CD4-positive, alpha-beta memory T cell (primary cell): ENCODE results near the gene FAM114A1. TPM values are rescaled to one million over a fixed set of nuclear protein-coding genes. Genes with fewer than 3 reads are reported as not detected.

Source experiments
- CTCF ChIA-PET: fragments of 350-600 bp; sonication (Branson Sonifier 250); formaldehyde crosslinking; loops from one replicate; lab custom pipeline; 2021; ENCODE audit warnings: inconsistent platforms; ENCODE audit not compliant: partially characterized antibody; lab: Charles Lee
- POLR2A ChIA-PET: fragments of 350-600 bp; sonication (Branson Sonifier 250); formaldehyde crosslinking; loops from one replicate; lab custom pipeline; 2021; ENCODE audit not compliant: partially characterized antibody; lab: Charles Lee
- DNase-seq, 5 donors: peaks; one replicate each; pipeline versions ENCODE4 v3.0.0 to v3.0.0-alpha.2; 2020 to 2022; ENCODE audit warnings: mixed read lengths in 1 of 5
- H3K27ac ChIP-seq: one replicate; pipeline ENCODE4 v1.7.0; 2013; ENCODE audit warnings: low read depth, low read length
- H3K27me3 ChIP-seq: 2 replicates; pipeline ENCODE4 v1.7.0; 2013; ENCODE audit warnings: mild to moderate bottlenecking, low read length, moderate library complexity; ENCODE audit not compliant: insufficient read depth
- H3K36me3 ChIP-seq: 2 replicates; pipeline ENCODE4 v1.7.0; 2013; ENCODE audit warnings: mild to moderate bottlenecking, low read length, moderate library complexity; ENCODE audit not compliant: insufficient read depth
- H3K4me1 ChIP-seq: 2 replicates; pipeline ENCODE4 v1.7.0; 2013; ENCODE audit warnings: mild to moderate bottlenecking, low read length, moderate library complexity; ENCODE audit not compliant: insufficient read depth
- H3K4me3 ChIP-seq, 2 donors: one replicate each; pipeline ENCODE4 v1.7.0; 2013; ENCODE audit warnings: low read length in 2 of 2, mild to moderate bottlenecking in 1 of 2
- H3K9me3 ChIP-seq, 2 donors: one replicate each; pipeline ENCODE4 v1.7.0; 2013; ENCODE audit warnings: low read length in 2 of 2, control low read depth in 1 of 2; ENCODE audit not compliant: control insufficient read depth in 1 of 2
- H3K27ac Mint-ChIP-seq, 7 donors: one replicate each; pipeline ENCODE4 v1.8.0; 2020 to 2021; ENCODE audit warnings: mixed read lengths in 7 of 7, mild to moderate bottlenecking in 6 of 7, inconsistent platforms in 3 of 7, moderate library complexity in 3 of 7
- H3K27me3 Mint-ChIP-seq, 2 donors: one replicate each; pipeline ENCODE4 v1.8.0; 2020 to 2021; ENCODE audit warnings: mixed read lengths in 2 of 2
- H3K36me3 Mint-ChIP-seq, 2 donors: one replicate each; pipeline ENCODE4 v1.8.0; 2020 to 2021; ENCODE audit warnings: mixed read lengths in 2 of 2, inconsistent platforms in 1 of 2, mild to moderate bottlenecking in 1 of 2
- H3K4me1 Mint-ChIP-seq, 4 donors: one replicate each; pipeline ENCODE4 v1.8.0; 2020 to 2021; ENCODE audit warnings: mixed read lengths in 4 of 4, mild to moderate bottlenecking in 1 of 4
- H3K4me3 Mint-ChIP-seq, 8 donors: one replicate each; pipeline ENCODE4 v1.8.0; 2020 to 2021; ENCODE audit warnings: mixed read lengths in 8 of 8, mild to moderate bottlenecking in 7 of 8, moderate library complexity in 6 of 8, inconsistent platforms in 3 of 8
- H3K9me3 Mint-ChIP-seq, 8 donors: one replicate each; pipeline ENCODE4 v1.8.0; 2020 to 2021; ENCODE audit warnings: mixed read lengths in 8 of 8, mild to moderate bottlenecking in 5 of 8, inconsistent platforms in 3 of 8, moderate library complexity in 1 of 8
- intact Hi-C: fragments of 100-400 bp; cut with micrococcal nuclease; formaldehyde crosslinking; loops from one replicate; pipeline ENCODE4 v1.15.1; 2023
- polyA plus RNA-seq, 2 donors: library from polyadenylated mRNA; unstranded; fragments of 300-500 nt; fragmentation: Illumina TruSeq; gene quantifications; one replicate each; pipeline ENCODE4 v1.2.3, GENCODE V29; 2021
- total RNA-seq, 2 experiments: library from RNA; stranded (reverse); gene quantifications; one replicate each; pipeline ENCODE4 v1.2.3, GENCODE V29; 2021

Gene FAM114A1
- total and polyA plus RNA-seq, 4 experiments from 2014 or later: 0.09 to 0.64 (median 0.44) TPM; not detected in 1

GRCh38 chr4:38980903-38981676, 113.5 kb downstream of the FAM114A1 start:
- H3K27me3 ChIP-seq: no peaks in the 10 kb centered on the region
- Mint-ChIP-seq H3K4me3 (peak overlapping the region in 2 of 8 donors; percentile 8 to 17), H3K36me3 (peaks cover 42 to 51% of the 10 kb centered on the region in 2 donors), H3K9me3 (no peaks in the 10 kb centered on the region), H3K27ac (peak overlapping the region in 6 of 7 donors; percentile 7 to 89 (median 37)), H3K4me1 (peaks cover 20 to 30% (median 26%) of the 10 kb centered on the region in 4 donors), H3K27me3 (no peaks in the 10 kb centered on the region)
- H3K4me3 ChIP-seq: no peak overlapping the region
- peaks cover 6% of the 10 kb centered on the region for H3K36me3 ChIP-seq
- H3K27ac ChIP-seq: no peak overlapping the region
- intact Hi-C loops: loop anchor here (5.0 kb wide), 1 partner anchor 34 kb away; no protein-coding TSS in a partner anchor
- ChIA-PET POLR2A (no interaction called here), CTCF (interaction anchor here (1.2 kb wide), 1 partner anchor 154 kb away, joined by 5 read pairs; no protein-coding TSS in a partner anchor)
- H3K4me1 ChIP-seq: peaks cover 19% of the 10 kb centered on the region
- H3K9me3 ChIP-seq: no peaks in the 10 kb centered on the region
- no peak for DNase-seq

GRCh38 chr4:38982361-38983095, 114.9 kb downstream of the FAM114A1 start:
- H3K27me3 Mint-ChIP-seq: no peaks in the 10 kb centered on the region
- Histone ChIP-seq H3K4me3 (no peak overlapping the region), H3K27me3 (no peaks in the 10 kb centered on the region), H3K36me3 (peaks cover 6% of the 10 kb centered on the region), H3K27ac (no peak overlapping the region), H3K4me1 (peaks cover 31% of the 10 kb centered on the region), H3K9me3 (no peaks in the 10 kb centered on the region)
- peaks cover 39 to 49% of the 10 kb centered on the region in 2 donors for H3K36me3 Mint-ChIP-seq
- H3K27ac Mint-ChIP-seq: peak overlapping the region in 2 of 7 donors; percentile 6 to 75
- peaks cover 32 to 41% (median 35%) of the 10 kb centered on the region in 4 donors for H3K4me1 Mint-ChIP-seq
- CTCF ChIA-PET: no interaction called here
- H3K4me3 Mint-ChIP-seq: no peak overlapping the region
- POLR2A ChIA-PET: no interaction called here
- H3K9me3 Mint-ChIP-seq: no peaks in the 10 kb centered on the region
- DNase-seq: no peak
- intact Hi-C loops: loop anchor here (5.0 kb wide), 1 partner anchor 35 kb away; no protein-coding TSS in a partner anchor

- Mint-ChIP-seq H3K4me1 (peaks cover 37 to 47% (median 41%) of the 10 kb centered on the region in 4 donors), H3K27ac (peak overlapping the region in 3 of 7 donors; percentile 3 to 65 (median 54))
Measured at GRCh38 chr4:38983291-38983690, 115.7 kb downstream of the FAM114A1 start.

GRCh38 chr4:38983787-38984598, 116.4 kb downstream of the FAM114A1 start:
- intact Hi-C loops: loop anchor here (2.0 to 5.0 kb wide), 2 partner anchors 37 to 61 kb away; no protein-coding TSS in a partner anchor
- Mint-ChIP-seq H3K36me3 (peaks cover 41 to 54% of the 10 kb centered on the region in 2 donors), H3K27me3 (no peaks in the 10 kb centered on the region), H3K4me1 (peaks cover 43 to 52% (median 45%) of the 10 kb centered on the region in 4 donors), H3K4me3 (peak overlapping the region in 6 of 8 donors; percentile 7 to 44 (median 20)), H3K9me3 (no peaks in the 10 kb centered on the region), H3K27ac (peak overlapping the region; percentile 54 to 90 (median 86))
- Histone ChIP-seq H3K4me1 (peaks cover 36% of the 10 kb centered on the region), H3K27ac (no peak overlapping the region), H3K27me3 (no peaks in the 10 kb centered on the region), H3K36me3 (peaks cover 6% of the 10 kb centered on the region), H3K9me3 (no peaks in the 10 kb centered on the region), H3K4me3 (no peak overlapping the region)
- ChIA-PET CTCF (interaction anchor here (1.0 to 2.7 kb wide), 3 partner anchors 25 to 62 kb away, joined by 3 to 14 read pairs (median 3); no protein-coding TSS in a partner anchor), POLR2A (interaction anchor here (1.2 to 3.4 kb wide), 2 partner anchors 61 to 70 kb away, joined by 3 to 21 read pairs; no protein-coding TSS in a partner anchor)
- DNase-seq: peak in 1 of 5 donors; percentile 6

More at GRCh38 chr4:38983291-38983690, 115.7 kb downstream of the FAM114A1 start:
- Histone ChIP-seq H3K36me3 (peaks cover 6% of the 10 kb centered on the region), H3K27me3 (no peaks in the 10 kb centered on the region), H3K27ac (no peak overlapping the region), H3K4me1 (peaks cover 36% of the 10 kb centered on the region), H3K4me3 (no peak overlapping the region), H3K9me3 (no peaks in the 10 kb centered on the region)
- Mint-ChIP-seq H3K4me3 (no peak overlapping the region), H3K36me3 (peaks cover 40 to 53% of the 10 kb centered on the region in 2 donors), H3K9me3 (no peaks in the 10 kb centered on the region), H3K27me3 (no peaks in the 10 kb centered on the region)
- ChIA-PET POLR2A (no interaction called here), CTCF (interaction anchor here (1.0 kb wide), 1 partner anchor 51 kb away, joined by 3 read pairs; no protein-coding TSS in a partner anchor)
- no peak for DNase-seq
- intact Hi-C loops: loop anchor here (5.0 kb wide), 1 partner anchor 36 kb away; no protein-coding TSS in a partner anchor

GRCh38 chr4:38985410-38986100, 117.9 kb downstream of the FAM114A1 start:
- H3K4me1 ChIP-seq: peaks cover 36% of the 10 kb centered on the region
- no peaks in the 10 kb centered on the region for H3K9me3 Mint-ChIP-seq
- POLR2A ChIA-PET: interaction anchor here (0.7 to 3.4 kb wide), 5 partner anchors 8 to 59 kb away, joined by 3 to 21 read pairs (median 3); no protein-coding TSS in a partner anchor
- H3K36me3 Mint-ChIP-seq: peaks cover 40 to 57% of the 10 kb centered on the region in 2 donors
- no peak overlapping the region for H3K4me3 ChIP-seq
- CTCF ChIA-PET: interaction anchor here (0.6 to 2.7 kb wide), 11 partner anchors 9 to 125 kb away, joined by 3 to 14 read pairs (median 3); no protein-coding TSS in a partner anchor
- intact Hi-C loops: loop anchor here (2.0 to 5.0 kb wide), 2 partner anchors 47 to 59 kb away; partner anchors contain the start of gene TMEM156
- H3K27me3 Mint-ChIP-seq: no peaks in the 10 kb centered on the region
- H3K4me1 Mint-ChIP-seq: peaks cover 44 to 49% (median 46%) of the 10 kb centered on the region in 4 donors
- H3K4me3 Mint-ChIP-seq: peak overlapping the region; percentile 45 to 85 (median 80)
- H3K27ac Mint-ChIP-seq: peak overlapping the region; percentile 54 to 99 (median 91)
- no peaks in the 10 kb centered on the region for H3K27me3 ChIP-seq
- peak in 4 of 5 donors; percentile 4 to 36 (median 19) for DNase-seq
- no peaks in the 10 kb centered on the region for H3K9me3 ChIP-seq
- peak overlapping the region; percentile 18 for H3K27ac ChIP-seq
- peaks cover 6% of the 10 kb centered on the region for H3K36me3 ChIP-seq
